BJ (cell line): Measurements from ENCODE around the gene SYNGR3. TPM values are rescaled to one million over a fixed set of nuclear protein-coding genes. Genes with fewer than 3 reads are reported as not detected.

Experiments used
- CTCF ChIA-PET: fragments of 350-600 bp; formaldehyde crosslinking; extraction: SDS; loops from one replicate; lab custom pipeline; 2021; ENCODE audit warnings: antibody characterized with exemption, inconsistent platforms; lab: Yijun Ruan, JAX
- POLR2A ChIA-PET: fragments of 300-600 bp; sonication (Branson Sonifier 250); formaldehyde crosslinking; extraction: SDS; loops from one replicate; lab custom pipeline; 2021; ENCODE audit warnings: antibody characterized with exemption; lab: Charles Lee
- DNase-seq: peaks from one replicate; pipeline ENCODE4 v3.0.0-alpha.2; 2011; ENCODE audit warnings: low read depth
- H3K27me3 ChIP-seq: 2 replicates; pipeline ENCODE4 v1.6.0; 2011; ENCODE audit warnings: low read length; ENCODE audit not compliant: control insufficient read depth, insufficient read depth
- H3K36me3 ChIP-seq: 2 replicates; pipeline ENCODE4 v1.5.1; 2011; ENCODE audit warnings: low read length; ENCODE audit not compliant: control insufficient read depth, insufficient read depth
- H3K4me3 ChIP-seq: 2 replicates; pipeline ENCODE4 v1.5.1; 2011; ENCODE audit warnings: low read depth, mild to moderate bottlenecking, control low read depth, low read length
- CTCF ChIP-seq: IDR thresholded peaks from 2 replicates; pipeline ENCODE4 v1.5.1; 2011; ENCODE audit warnings: low read depth, mild to moderate bottlenecking, control low read depth, inconsistent platforms, low read length, moderate library complexity; ENCODE audit not compliant: insufficient read depth
- polyA plus RNA-seq: library from polyadenylated mRNA; depleted of rRNA; stranded (reverse); fragments of >200 nt; gene quantifications from 2 replicates; pipeline ENCODE4 v1.2.3, GENCODE V29; 2011

The SYNGR3 gene
- polyA plus RNA-seq, 1 experiment = 3.3 TPM

GRCh38 chr16:2036200-2036966 is 46.6 kb downstream of the SYNGR3 start:
- H3K36me3 ChIP-seq = peaks cover 25% of the 10 kb centered on the region
- POLR2A ChIA-PET = interaction anchor here (1.6 kb wide), 1 partner anchor 119 kb away, joined by 5 read pairs; the partner anchor contains the start of gene TRAF7
- H3K4me3 ChIP-seq = peak overlapping the region; percentile 12

GRCh38 chr16:2037115-2037514 is 47.3 kb downstream of the SYNGR3 start:
- ChIA-PET POLR2A (no interaction called here), CTCF (interaction anchor here (1.0 kb wide), 1 partner anchor 14 kb away, joined by 8 read pairs; no protein-coding TSS in a partner anchor)
- H3K27me3 ChIP-seq = no peaks in the 10 kb centered on the region
- peaks cover 25% of the 10 kb centered on the region for H3K36me3 ChIP-seq
- H3K4me3 ChIP-seq = no peak overlapping the region
- DNase-seq = no peak
- TF ChIP-seq CTCF = no peak

More at GRCh38 chr16:2036200-2036966, 46.6 kb downstream of the SYNGR3 start:
- no peak for TF ChIP-seq CTCF
- H3K27me3 ChIP-seq = no peaks in the 10 kb centered on the region
- no peak for DNase-seq
- CTCF ChIA-PET = interaction anchor here (0.7 to 1.7 kb wide), 5 partner anchors 9 to 216 kb away, joined by 3 to 10 read pairs (median 4); partner anchors contain the start of gene NHERF2

GRCh38 chr16:2037647-2038381 is 48.0 kb downstream of the SYNGR3 start:
- no peak for TF ChIP-seq CTCF
- CTCF ChIA-PET = interaction anchor here (1.0 kb wide), 1 partner anchor 15 kb away, joined by 8 read pairs; no protein-coding TSS in a partner anchor
- POLR2A ChIA-PET = no interaction called here
- H3K27me3 ChIP-seq = no peaks in the 10 kb centered on the region
- H3K36me3 ChIP-seq = peaks cover 25% of the 10 kb centered on the region
- no peak for DNase-seq
- H3K4me3 ChIP-seq = no peak overlapping the region

GRCh38 chr16:2038382-2039231 is 48.8 kb downstream of the SYNGR3 start:
- H3K4me3 ChIP-seq = no peak overlapping the region
- ChIA-PET POLR2A (no interaction called here), CTCF (interaction anchor here (0.9 kb wide), 1 partner anchor 16 kb away, joined by 3 read pairs; no protein-coding TSS in a partner anchor)
- no peak for DNase-seq
- no peak for TF ChIP-seq CTCF
- no peaks in the 10 kb centered on the region for H3K27me3 ChIP-seq
- H3K36me3 ChIP-seq = peaks cover 28% of the 10 kb centered on the region
